ENCODE measurements around the gene OR4D1.

GRCh38 chr17:58166682-58167081, 18.5 kb downstream of the OR4D1 start, which contains the start of gene OR4D2:
- no peak for TF ChIP-seq GTF2F1 (IDR thresholded peaks at IDR 0.05; ENCODE audit: low read depth, low read length)
- no peak for TF ChIP-seq NFE2L1 (tag; IDR thresholded peaks at IDR 0.05; ENCODE audit: borderline replicate concordance, low read depth)
- no peak for TF ChIP-seq CTCF (IDR thresholded peaks at IDR 0.05 in 2 of 3, conservative IDR thresholded peaks at IDR 0.05 in 1 of 3; ENCODE audit: insufficient read depth in 2 of 3, low read depth in 1 of 3, low read length in 3 of 3)
- no peak for TF ChIP-seq RFX5 (IDR thresholded peaks at IDR 0.05; ENCODE audit: low read depth, low read length)
- no peak for TF ChIP-seq YBX1 (IDR thresholded peaks at IDR 0.05)
- TF ChIP-seq SP2 (IDR thresholded peaks at IDR 0.05; ENCODE audit: extremely low read depth, low read depth, low read length, poor library complexity, severe bottlenecking) = no peak
- TF ChIP-seq TGIF2 (CRISPR knock-in tag; IDR thresholded peaks at IDR 0.05) = no peak
- TF ChIP-seq TARDBP (IDR thresholded peaks at IDR 0.05) = no peak
- no peak for TF ChIP-seq DPF2 (IDR thresholded peaks at IDR 0.05)
- no peak for TF ChIP-seq KLF16 (IDR thresholded peaks at IDR 0.05)
